GM15510 (cell line): ENCODE measurements around the gene BLM.

ENCODE experiments used
- POLR2A ChIP-seq: IDR thresholded peaks from 3 replicates; pipeline ENCODE4 v1.6.1; 2011; ENCODE audit warnings: borderline replicate concordance; ENCODE audit not compliant: insufficient read length; ENCODE audit errors: extremely low read depth

The BLM gene

GRCh38 chr15:90859234-90860131 lies 142.3 kb downstream of the BLM start:
- TF ChIP-seq POLR2A: no peak

DNA sequence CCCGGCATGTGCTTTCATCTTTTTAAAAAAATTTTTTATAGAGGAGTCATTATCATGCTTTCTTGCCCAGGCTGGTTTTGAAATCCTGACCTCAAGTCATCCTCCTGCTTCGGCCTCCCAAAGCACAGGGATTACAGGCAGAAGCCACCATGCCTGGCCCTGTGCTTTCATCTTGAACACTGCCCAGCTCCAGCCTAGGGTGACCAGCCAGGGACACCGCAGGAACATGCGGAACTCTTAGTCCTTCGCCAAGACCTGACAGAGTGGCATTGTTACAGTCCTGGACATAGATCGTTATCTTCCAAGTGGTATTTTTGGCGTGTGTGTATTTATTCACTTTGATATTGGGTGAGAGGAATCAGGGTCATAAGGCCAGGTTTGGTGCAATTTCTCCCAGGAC lies 143.3 kb downstream of the BLM start:
- TF ChIP-seq POLR2A: no peak

DNA sequence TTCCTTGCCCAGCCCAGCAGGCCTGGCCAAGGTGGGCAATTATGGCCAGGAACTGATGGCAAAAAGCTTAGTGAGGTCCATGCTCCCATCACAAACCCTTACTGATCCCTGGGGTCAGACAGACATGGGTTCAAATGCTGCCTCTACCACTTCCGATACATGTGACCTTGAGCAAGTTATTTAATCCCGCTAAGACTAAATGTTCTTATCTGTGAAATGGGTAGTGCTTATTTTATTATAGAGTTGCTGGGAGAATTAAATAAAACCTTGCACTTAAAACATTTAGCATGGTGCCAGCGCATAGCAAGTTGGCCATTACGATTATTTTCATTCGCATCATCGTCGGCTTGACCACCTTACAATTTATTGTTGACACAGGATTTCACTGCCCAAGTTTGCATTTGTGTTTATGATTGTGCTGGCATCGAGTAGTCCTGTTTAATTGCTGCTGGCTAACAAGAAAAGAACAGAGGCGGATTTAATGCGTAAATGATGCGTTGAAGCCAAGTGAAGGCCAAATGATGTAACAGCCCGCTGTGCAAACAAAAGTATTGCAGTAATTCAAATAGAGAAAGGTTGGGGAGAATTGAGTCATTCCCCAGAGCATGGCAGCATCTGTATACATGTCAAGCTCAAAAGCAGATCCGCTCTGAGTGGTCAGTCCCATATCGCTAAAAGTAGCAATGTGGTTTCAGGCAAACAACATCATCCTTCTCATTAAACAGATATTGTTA lies 144.0 kb downstream of the BLM start:
- TF ChIP-seq POLR2A: no peak

GRCh38 chr15:90862487-90862886 lies 145.3 kb downstream of the BLM start:
- TF ChIP-seq POLR2A: no peak

- TF ChIP-seq POLR2A: no peak
Measured at GRCh38 chr15:90862964-90863778, 146.0 kb downstream of the BLM start.

DNA sequence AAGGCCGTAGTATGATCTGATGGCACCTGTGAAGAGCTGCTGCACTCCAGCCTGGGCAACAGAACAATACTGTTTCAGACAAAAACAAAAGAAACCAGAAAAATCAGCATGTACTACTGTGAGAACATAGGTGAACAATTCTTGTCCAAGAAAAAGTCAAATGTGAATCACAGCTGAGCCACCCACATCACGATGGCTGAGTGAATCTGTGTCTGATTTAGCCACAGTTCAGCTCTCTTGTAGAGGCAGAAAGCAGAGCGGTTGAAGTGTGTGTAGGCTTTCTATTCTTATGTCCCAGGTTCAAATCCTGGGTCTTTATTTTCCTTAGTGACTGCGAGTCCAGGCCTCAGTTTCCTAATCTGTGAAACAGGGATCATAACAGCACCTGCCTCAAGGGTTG lies 146.8 kb downstream of the BLM start:
- TF ChIP-seq POLR2A: no peak

- no peak for TF ChIP-seq POLR2A
Measured at GRCh38 chr15:90864507-90864906, 147.4 kb downstream of the BLM start.

- no peak for TF ChIP-seq POLR2A
Measured at GRCh38 chr15:90865702-90866101, 148.6 kb downstream of the BLM start.
